Pancreas (tissue), 10 donors: Measurements from ENCODE around the gene CACNA1E. TPM values are rescaled to one million over a fixed set of nuclear protein-coding genes. Genes with fewer than 3 reads are reported as not detected.

Experiments
- ATAC-seq, 4 donors: fragments of 200-7000 bp; cut with Tn5 transposase; one replicate each; pipeline versions ENCODE4 v1.8.0 to v1.9.1; 2020; ENCODE audit warnings: mild to moderate bottlenecking in 4 of 4, moderate library complexity in 4 of 4
- DNase-seq, 6 donors: peaks; one replicate each; pipeline ENCODE4 v3.0.0-alpha.2; 2020
- FAIRE-seq: peaks from 2 replicates; lab custom pipeline; 2012; peaks lifted over from hg19 to GRCh38; lab: Jason Lieb, UNC
- H3K27ac ChIP-seq, 4 donors: fragments of 200-600 bp; sonication (generic); 1 replicate in 3 of 4; 2 replicates in 1 of 4; pipeline versions ENCODE4 v1.5.0 to v1.8.0; 2020
- H3K27me3 ChIP-seq, 4 donors: fragments of 200-600 bp; one replicate each; pipeline ENCODE4 v1.8.0; 2021
- H3K36me3 ChIP-seq, 3 donors: fragments of 200-600 bp; sonication (generic) in 1 of 3; one replicate each; pipeline versions ENCODE4 v1.5.0 to v1.8.0; 2020 to 2021
- H3K4me1 ChIP-seq, 3 donors: fragments of 200-600 bp; one replicate each; pipeline ENCODE4 v1.8.0; 2021
- H3K4me3 ChIP-seq, 4 donors: fragments of 200-600 bp; sonication (generic) in 2 of 4; one replicate each; pipeline versions ENCODE4 v1.5.0 to v1.8.0; 2020 to 2021
- H3K9me3 ChIP-seq, 4 donors: fragments of 200-600 bp; one replicate each; pipeline ENCODE4 v1.8.0; 2021
- CTCF ChIP-seq, 4 donors: fragments of 200-600 bp; sonication (generic) in 3 of 4; IDR thresholded peaks; one replicate each; pipeline versions ENCODE4 v1.5.0 to v1.8.0; 2021; ENCODE audit warnings: antibody characterized with exemption in 4 of 4
- WGBS, 2 donors: extraction: QIAGEN DNeasy Blood & Tissue Kit; methylation state at CpG; one replicate each; pipeline ENCODE4 v1.1.7; 2013; 5-methylcytosine and 5-hydroxymethylcytosine counted together
- intact Hi-C, 3 donors: fragments of 100-400 bp; cut with DNase I; formaldehyde crosslinking; loops; one replicate each; pipeline versions ENCODE4 v1.11.1 to v1.14.2; 2022
- polyA plus RNA-seq, 2 donors: library from polyadenylated mRNA; stranded (reverse); fragments of 200-250 nt; gene quantifications; one replicate each; pipeline ENCODE4 v1.2.3, GENCODE V29; 2013
- total RNA-seq, 6 donors: library from RNA; stranded (reverse); fragmentation: NEBNext Ultra II Directional in 4 of 6; extraction: Animal tissue kit (Norgen Biotek cat#: 25700) in 4 of 6; gene quantifications; one replicate each; pipeline versions ENCODE4 v1.2.1 to v1.2.4, GENCODE V29; 2021 to 2023
- donor health status: healthy with polysubstance abuse.
- donor health status: DM: no; HTN: no; CAD: no; lungs with moderate emphysema.
- donor health status: DM: no; HTN: no; CAD: no.
- donor health status: control.
- donor health status: control.
- donor health status: Bipolar disorder and iron deficiency.
- donor health status: DM: yes; HTN: yes; CAD: no.
- donor health status: DM: no; HTN: no; CAD: no.
- donor health status: DM: no; HTN: no; CAD: no.
- donor health status: DM: yes; HTN: yes; CAD: no.

Gene CACNA1E
- total and polyA plus RNA-seq, 8 donors = 0.02 to 0.12 (median 0.07) TPM; not detected in 2

GRCh38 chr1:181556631-181557030, 73.3 kb downstream of the CACNA1E start:
- DNase-seq (no peak), FAIRE-seq (no peak), ATAC-seq (no peak)
- H3K4me1 ChIP-seq = no peaks in the 10 kb centered on the region
- no peaks in the 10 kb centered on the region for H3K36me3 ChIP-seq
- H3K9me3 ChIP-seq = no peaks in the 10 kb centered on the region
- no peak overlapping the region for H3K27ac ChIP-seq
- intact Hi-C loops = no loop called here
- WGBS, 2 donors = 20 to 26% methylated on average over 2 of the region's 2 CpGs
- H3K4me3 ChIP-seq = no peak overlapping the region
- TF ChIP-seq CTCF (IDR thresholded peaks at IDR 0.05) = no peak
- no peaks in the 10 kb centered on the region for H3K27me3 ChIP-seq

GRCh38 chr1:181557313-181557712, 74.0 kb downstream of the CACNA1E start:
- FAIRE-seq (no peak), DNase-seq (no peak), ATAC-seq (no peak)
- Histone ChIP-seq H3K27me3 (no peaks in the 10 kb centered on the region), H3K27ac (no peak overlapping the region), H3K4me1 (no peaks in the 10 kb centered on the region), H3K9me3 (no peaks in the 10 kb centered on the region), H3K36me3 (no peaks in the 10 kb centered on the region), H3K4me3 (no peak overlapping the region)
- intact Hi-C loops = no loop called here
- TF ChIP-seq CTCF (IDR thresholded peaks at IDR 0.05) = no peak
- 56% methylated on average over 4 of the region's 4 CpGs for WGBS, 2 donors

DNA sequence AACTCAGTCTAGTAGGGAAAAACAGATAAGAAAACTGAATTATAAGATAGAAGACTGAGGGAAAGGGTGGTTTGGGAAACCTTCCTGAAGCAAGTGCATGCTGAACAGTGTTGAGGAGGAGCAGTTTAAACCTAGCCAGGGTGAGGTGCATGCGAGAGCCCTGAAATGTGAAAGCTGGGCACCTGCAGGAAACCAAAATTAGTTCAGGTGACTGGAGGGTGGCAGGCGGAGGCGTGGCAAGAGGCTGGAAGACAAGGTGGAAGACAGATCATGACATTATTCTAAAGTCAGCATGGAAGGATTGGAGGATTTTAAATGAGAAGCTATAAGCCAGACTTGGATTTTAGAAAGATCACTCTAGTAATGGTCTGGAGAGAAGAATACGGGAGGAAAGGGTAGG, 75.1 kb downstream of the CACNA1E start:
- no peaks in the 10 kb centered on the region for H3K9me3 ChIP-seq
- 86 to 87% methylated on average over 4 of the region's 4 CpGs for WGBS, 2 donors
- ATAC-seq = no peak

DNA sequence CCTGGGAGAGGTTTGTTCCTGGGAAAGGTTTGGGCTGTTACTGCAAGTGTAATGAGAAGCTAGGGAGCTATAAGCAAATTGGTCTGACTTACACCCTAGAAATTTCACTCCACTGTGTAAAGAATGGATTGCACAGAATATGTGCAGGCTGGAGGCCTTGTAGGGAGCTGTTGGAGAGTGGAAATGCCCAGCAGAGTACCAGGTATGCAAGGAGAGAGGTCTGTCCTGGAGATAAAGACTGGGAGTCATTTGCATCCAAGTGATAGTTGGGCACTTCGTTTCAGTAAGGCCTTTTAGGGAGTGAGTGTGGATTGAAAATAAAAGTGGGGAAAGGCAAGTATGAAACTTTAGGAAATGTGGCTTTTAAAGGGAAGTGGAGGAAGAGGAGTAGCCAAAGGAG, 75.8 kb downstream of the CACNA1E start:
- ATAC-seq = no peak
- Histone ChIP-seq H3K9me3 (no peaks in the 10 kb centered on the region), H3K27ac (no peak overlapping the region), H3K27me3 (no peaks in the 10 kb centered on the region), H3K4me3 (no peak overlapping the region), H3K36me3 (no peaks in the 10 kb centered on the region), H3K4me1 (no peaks in the 10 kb centered on the region)
- intact Hi-C loops = no loop called here
- TF ChIP-seq CTCF (IDR thresholded peaks at IDR 0.05) = no peak
- FAIRE-seq = no peak
- DNase-seq = no peak
- WGBS, 2 donors = 0 to 11% methylated on average over 1 of the region's 1 CpG

More for the DNA sequence above, 75.1 kb downstream of the CACNA1E start:
- no peak for TF ChIP-seq CTCF (IDR thresholded peaks at IDR 0.05)
- no peaks in the 10 kb centered on the region for H3K27me3 ChIP-seq
- no peak for DNase-seq
- no peak overlapping the region for H3K4me3 ChIP-seq
- H3K4me1 ChIP-seq = no peaks in the 10 kb centered on the region
- no peak overlapping the region for H3K27ac ChIP-seq
- FAIRE-seq = no peak
- intact Hi-C loops = no loop called here
- H3K36me3 ChIP-seq = no peaks in the 10 kb centered on the region

DNA sequence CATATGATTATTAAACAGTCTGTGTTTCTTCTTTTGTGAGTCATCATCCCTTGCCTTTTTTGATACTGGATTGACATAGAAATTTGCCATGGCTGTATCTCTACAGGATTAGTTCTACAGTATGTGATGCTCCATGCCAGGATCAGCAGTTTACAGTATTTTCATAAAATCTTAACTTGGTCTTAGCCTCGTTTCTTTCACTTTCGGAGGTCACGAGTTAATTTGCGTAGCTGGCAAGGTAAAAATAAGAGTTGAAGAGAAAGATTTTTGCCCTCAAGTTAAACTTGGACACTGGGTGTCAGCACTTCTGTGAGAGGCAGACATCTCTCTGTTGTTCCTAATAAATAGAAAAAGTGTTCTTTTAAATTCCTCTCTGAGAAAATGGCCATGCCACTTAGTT, 79.1 kb downstream of the CACNA1E start:
- Histone ChIP-seq H3K9me3 (no peaks in the 10 kb centered on the region), H3K27me3 (no peaks in the 10 kb centered on the region), H3K36me3 (no peaks in the 10 kb centered on the region), H3K4me3 (no peak overlapping the region), H3K27ac (no peak overlapping the region), H3K4me1 (no peaks in the 10 kb centered on the region)
- ATAC-seq (no peak), DNase-seq (no peak), FAIRE-seq (no peak)
- intact Hi-C loops = no loop called here
- 72 to 81% methylated on average over 4 of the region's 4 CpGs for WGBS, 2 donors
- TF ChIP-seq CTCF (IDR thresholded peaks at IDR 0.05) = no peak
